Effector memory CD8-positive, alpha-beta T cell (primary cell): ENCODE measurements around the gene TMEM179B.
A peak's percentile ranks its signal among the peaks of the same experiment; 100 is the strongest.

Source experiments
- ATAC-seq: fragments of 150-1000 bp; cut with Tn5 transposase; replicated peaks from 2 replicates; pipeline ENCODE4 v1.10.0; 2021; ENCODE audit warnings: mild to moderate bottlenecking, moderate library complexity
- DNase-seq, 3 experiments: peaks; one replicate each; pipeline ENCODE4 v3.0.0; 2021
- H3K27ac Mint-ChIP-seq, 2 donors: one replicate each; pipeline ENCODE4 v1.8.0; 2022; ENCODE audit warnings: mild to moderate bottlenecking in 2 of 2, mixed read lengths in 2 of 2, moderate library complexity in 2 of 2
- H3K27me3 Mint-ChIP-seq, 2 donors: one replicate each; pipeline ENCODE4 v1.8.0; 2022; ENCODE audit warnings: mixed read lengths in 2 of 2
- H3K36me3 Mint-ChIP-seq: one replicate; pipeline ENCODE4 v1.8.0; 2022; ENCODE audit warnings: mild to moderate bottlenecking, moderate library complexity, mixed read lengths; ENCODE audit not compliant: insufficient read depth
- H3K4me1 Mint-ChIP-seq, 2 donors: one replicate each; pipeline ENCODE4 v1.8.0; 2022; ENCODE audit warnings: low read depth in 2 of 2, mixed read lengths in 2 of 2
- H3K4me3 Mint-ChIP-seq, 2 donors: one replicate each; pipeline ENCODE4 v1.8.0; 2022; ENCODE audit warnings: mild to moderate bottlenecking in 2 of 2, mixed read lengths in 2 of 2, moderate library complexity in 2 of 2
- H3K9me3 Mint-ChIP-seq, 2 donors: one replicate each; pipeline ENCODE4 v1.8.0; 2022; ENCODE audit warnings: mixed read lengths in 2 of 2

Gene TMEM179B

DNA sequence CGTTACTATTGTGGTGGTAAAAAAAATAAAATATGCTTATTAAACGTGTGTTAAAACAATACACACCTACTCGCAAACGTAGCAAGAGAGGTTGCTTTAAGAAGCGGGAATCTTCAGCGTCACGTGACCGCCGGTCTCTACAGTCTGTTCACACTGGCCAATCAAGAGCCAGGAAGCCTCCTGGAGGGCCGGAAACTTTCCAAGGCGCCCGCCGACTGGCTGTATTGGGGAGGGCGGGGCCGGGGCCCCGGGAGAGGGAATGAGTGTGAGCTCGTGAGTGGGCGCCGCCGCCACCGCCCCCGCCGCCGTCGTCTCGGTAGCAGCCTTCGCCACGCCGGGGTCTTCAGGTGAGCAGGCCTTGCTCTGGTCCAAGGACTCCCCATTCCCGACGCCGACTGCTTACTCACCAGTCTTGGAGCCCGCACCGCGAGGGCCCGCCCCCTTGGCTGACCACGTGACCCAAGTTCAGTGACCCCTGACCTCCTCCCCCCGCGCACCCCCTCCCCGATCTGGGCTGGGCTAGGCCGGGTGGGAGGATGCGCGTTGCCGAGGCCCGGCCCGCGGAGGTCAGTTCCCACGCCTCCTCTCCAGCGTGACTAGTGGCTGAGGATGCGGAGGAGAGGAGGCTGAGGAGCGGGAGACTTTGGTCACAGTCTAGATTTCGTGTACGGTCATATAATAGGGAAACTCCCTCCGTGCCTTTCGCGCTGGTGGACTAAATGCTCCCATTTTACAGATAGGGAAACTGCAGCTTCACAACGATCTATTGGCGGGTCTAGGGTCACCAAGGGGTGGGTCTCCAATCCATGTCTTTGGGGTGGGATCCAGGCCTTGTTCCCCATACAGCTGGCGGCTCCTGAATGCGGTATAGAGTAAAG lies 15.8 kb upstream of the TMEM179B start, which contains the start of gene TAF6L:
TSS of gene TAF6L (plus strand) at position 253 of the 878 bp plus-strand sequence. CDS start 4,388 bp downstream, outside the sequence.
- peak within 1 kb of the TSS; percentile 96 to 97 for H3K4me3 Mint-ChIP-seq
- ATAC-seq = peak; percentile 79
- H3K4me1 Mint-ChIP-seq = peaks cover 29 to 30% of the 10 kb centered on the region in 2 donors
- peak; percentile 83 to 88 (median 86) for DNase-seq
- H3K27ac Mint-ChIP-seq = peak within 1 kb of the TSS; percentile 95 to 98
- H3K27me3 Mint-ChIP-seq = no peaks in the 10 kb centered on the region
- H3K36me3 Mint-ChIP-seq = peaks cover 45% of the 10 kb centered on the region
- H3K9me3 Mint-ChIP-seq = no peaks in the 10 kb centered on the region

GRCh38 chr11:62774407-62774806 lies 12.8 kb upstream of the TMEM179B start:
- Mint-ChIP-seq H3K9me3 (no peaks in the 10 kb centered on the region), H3K27me3 (no peaks in the 10 kb centered on the region), H3K4me1 (peaks cover 29 to 41% of the 10 kb centered on the region in 2 donors), H3K36me3 (peaks cover 43% of the 10 kb centered on the region), H3K4me3 (no peak overlapping the region), H3K27ac (no peak overlapping the region)
- DNase-seq (no peak), ATAC-seq (no peak)

GRCh38 chr11:62775646-62776045 lies 11.6 kb upstream of the TMEM179B start:
- Mint-ChIP-seq H3K4me3 (no peak overlapping the region), H3K9me3 (no peaks in the 10 kb centered on the region), H3K27me3 (no peaks in the 10 kb centered on the region), H3K4me1 (peaks cover 21 to 30% of the 10 kb centered on the region in 2 donors), H3K27ac (peak overlapping the region in 1 of 2 donors; percentile 35), H3K36me3 (peaks cover 32% of the 10 kb centered on the region)
- ATAC-seq (no peak), DNase-seq (no peak)

DNA sequence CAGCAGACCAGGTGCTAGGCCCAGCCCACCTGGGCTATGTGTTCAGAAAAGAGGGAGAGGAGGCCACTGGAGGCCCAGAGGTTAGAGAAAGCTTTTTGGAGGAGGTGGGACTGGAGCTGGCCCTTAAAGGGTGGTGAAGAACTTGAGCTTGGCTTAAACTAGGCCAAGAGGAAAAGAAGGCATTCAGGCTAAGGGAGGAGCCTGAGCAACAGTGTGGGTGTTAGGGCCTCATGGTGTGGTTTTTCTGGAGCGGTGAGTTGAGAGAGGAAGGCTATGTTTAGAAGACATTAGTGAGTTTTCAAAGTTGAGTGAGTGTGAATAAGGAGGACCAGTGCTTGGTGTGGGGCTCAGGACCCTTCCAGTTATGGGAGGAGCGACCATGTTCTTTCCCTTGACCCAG lies 9.8 kb upstream of the TMEM179B start:
- H3K9me3 Mint-ChIP-seq = no peaks in the 10 kb centered on the region
- peaks cover 23% of the 10 kb centered on the region for H3K36me3 Mint-ChIP-seq
- peak overlapping the region in 1 of 2 donors; percentile 1 for H3K4me3 Mint-ChIP-seq
- H3K27ac Mint-ChIP-seq = peak overlapping the region in 1 of 2 donors; percentile 19
- DNase-seq = no peak
- H3K4me1 Mint-ChIP-seq = peaks cover 5 to 18% of the 10 kb centered on the region in 2 donors
- no peaks in the 10 kb centered on the region for H3K27me3 Mint-ChIP-seq
- peak; percentile 88 for ATAC-seq

GRCh38 chr11:62778441-62778840 lies 8.8 kb upstream of the TMEM179B start:
- H3K27me3 Mint-ChIP-seq = no peaks in the 10 kb centered on the region
- H3K36me3 Mint-ChIP-seq = peaks cover 23% of the 10 kb centered on the region
- no peaks in the 10 kb centered on the region for H3K9me3 Mint-ChIP-seq
- H3K27ac Mint-ChIP-seq = peak overlapping the region in 1 of 2 donors; percentile 19
- peak overlapping the region in 1 of 2 donors; percentile 1 for H3K4me3 Mint-ChIP-seq
- ATAC-seq = no peak
- peaks cover 4 to 18% of the 10 kb centered on the region in 2 donors for H3K4me1 Mint-ChIP-seq
- DNase-seq = no peak

DNA sequence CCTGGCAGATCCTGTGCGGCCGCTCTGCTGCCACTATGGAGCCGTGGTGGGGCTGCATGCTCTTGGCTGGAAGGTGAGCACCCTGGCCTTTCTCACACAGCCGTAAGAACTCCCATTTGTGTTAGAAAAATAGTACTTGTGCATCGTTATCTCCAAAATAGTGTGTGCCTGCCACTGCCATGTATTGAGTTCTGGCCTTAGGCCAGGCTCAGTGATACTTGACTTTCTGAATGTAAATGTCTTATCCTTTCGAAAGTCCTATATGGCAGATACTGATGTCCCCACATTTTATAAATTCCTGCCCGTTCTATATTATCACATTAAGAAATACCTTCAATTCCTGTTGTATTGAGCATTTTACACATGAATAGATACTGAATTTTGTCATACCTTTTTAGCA lies 4.4 kb upstream of the TMEM179B start:
- Mint-ChIP-seq H3K9me3 (no peaks in the 10 kb centered on the region), H3K36me3 (peaks cover 21% of the 10 kb centered on the region), H3K27ac (peak overlapping the region in 1 of 2 donors; percentile 23), H3K4me3 (no peak overlapping the region), H3K4me1 (peaks cover 10 to 12% of the 10 kb centered on the region in 2 donors), H3K27me3 (no peaks in the 10 kb centered on the region)
- ATAC-seq = no peak
- DNase-seq = no peak

DNA sequence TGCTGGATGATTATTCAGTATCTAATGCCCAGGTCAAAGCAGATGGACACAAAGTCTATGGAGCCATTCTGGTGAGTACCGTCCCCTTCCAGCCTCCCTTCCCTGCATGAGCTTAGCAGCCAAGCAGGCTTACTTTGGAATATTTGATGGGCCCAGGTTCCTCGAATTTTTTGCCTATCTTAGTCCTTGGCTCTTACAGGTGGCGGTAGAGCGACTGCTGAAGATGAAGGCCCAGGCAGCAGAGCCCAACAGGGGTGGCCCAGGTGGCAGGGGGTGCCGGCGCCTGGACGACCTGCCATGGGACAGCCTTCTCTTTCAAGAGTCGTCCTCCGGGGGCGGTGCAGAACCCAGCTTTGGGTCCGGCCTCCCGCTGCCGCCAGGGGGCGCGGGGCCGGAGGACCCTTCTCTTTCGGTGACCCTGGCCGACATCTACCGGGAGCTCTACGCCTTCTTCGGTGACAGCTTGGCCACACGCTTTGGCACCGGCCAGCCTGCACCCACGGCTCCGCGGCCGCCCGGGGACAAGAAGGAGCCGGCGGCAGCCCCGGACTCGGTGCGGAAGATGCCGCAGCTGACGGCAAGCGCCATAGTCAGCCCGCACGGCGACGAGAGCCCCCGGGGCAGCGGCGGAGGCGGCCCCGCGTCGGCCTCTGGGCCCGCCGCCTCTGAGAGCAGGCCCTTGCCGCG lies 741 bp upstream of the TMEM179B start:
- DNase-seq = peak; percentile 79 to 83 (median 83)
- ATAC-seq = peak; percentile 68
- Mint-ChIP-seq H3K36me3 (peaks cover 38% of the 10 kb centered on the region), H3K4me3 (peak overlapping the region; percentile 95), H3K27me3 (no peaks in the 10 kb centered on the region), H3K4me1 (peaks cover 25 to 36% of the 10 kb centered on the region in 2 donors), H3K27ac (peak overlapping the region; percentile 91 to 93), H3K9me3 (no peaks in the 10 kb centered on the region)

GRCh38 chr11:62788991-62789390 lies 1.8 kb downstream of the TMEM179B start:
- Mint-ChIP-seq H3K27me3 (no peaks in the 10 kb centered on the region), H3K4me3 (peak overlapping the region; percentile 95), H3K9me3 (no peaks in the 10 kb centered on the region), H3K36me3 (peaks cover 63% of the 10 kb centered on the region), H3K27ac (peak overlapping the region; percentile 27 to 89), H3K4me1 (peaks cover 34 to 42% of the 10 kb centered on the region in 2 donors)
- ATAC-seq (no peak), DNase-seq (no peak)

- Mint-ChIP-seq H3K36me3 (peaks cover 69% of the 10 kb centered on the region), H3K27ac (peak overlapping the region in 1 of 2 donors; percentile 89), H3K9me3 (no peaks in the 10 kb centered on the region), H3K27me3 (no peaks in the 10 kb centered on the region), H3K4me3 (peak overlapping the region; percentile 95), H3K4me1 (peaks cover 34 to 42% of the 10 kb centered on the region in 2 donors)
- no peak for ATAC-seq
- DNase-seq = no peak
Measured at GRCh38 chr11:62789576-62789975, 2.4 kb downstream of the TMEM179B start.

DNA sequence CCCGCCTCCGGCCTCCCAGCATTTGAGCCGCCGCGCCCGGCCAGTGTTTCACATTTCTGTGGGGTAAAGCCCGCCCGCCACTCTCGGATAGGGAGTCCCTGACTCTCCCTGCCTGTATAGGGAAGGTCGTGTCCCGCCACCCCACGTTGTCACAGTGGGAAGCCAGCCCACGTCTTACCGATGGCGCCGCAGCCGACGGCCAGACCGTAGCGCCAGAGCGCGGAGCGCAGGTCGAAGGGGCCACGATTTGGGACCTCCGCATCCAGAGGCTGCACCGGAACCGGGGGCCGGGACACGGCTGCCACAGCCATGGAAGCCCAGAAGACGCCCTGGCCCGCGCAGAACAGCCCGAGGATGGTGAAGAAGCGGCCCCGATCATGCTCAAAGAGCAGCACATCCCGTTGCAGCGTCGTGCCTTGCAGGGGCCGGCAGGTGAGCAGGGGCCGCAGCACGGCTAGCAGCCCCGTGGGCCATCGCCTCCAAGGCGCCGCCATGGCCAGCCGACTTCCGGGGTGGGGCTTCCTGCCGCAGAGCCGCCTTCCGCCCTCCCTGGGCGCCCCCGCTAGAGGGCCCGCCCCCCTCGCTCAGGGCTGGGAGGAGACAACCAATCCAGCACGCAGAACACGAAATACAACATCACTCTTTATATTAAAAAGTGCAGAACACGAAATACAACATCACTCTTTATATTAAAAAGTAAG lies 4.4 kb downstream of the TMEM179B start, which contains the start of gene TMEM223:
TSS of gene TMEM223 (minus strand) at position 506 of the 701 bp plus-strand sequence. CDS start at position 494, 12 bp downstream.
- Mint-ChIP-seq H3K36me3 (peaks cover 82% of the 10 kb centered on the region), H3K4me1 (peaks cover 32 to 38% of the 10 kb centered on the region in 2 donors), H3K9me3 (no peaks in the 10 kb centered on the region), H3K4me3 (peak within 1 kb of the TSS; percentile 91 to 95), H3K27me3 (no peaks in the 10 kb centered on the region), H3K27ac (peak within 1 kb of the TSS; percentile 89 to 91)
- ATAC-seq (peak; percentile 71), DNase-seq (peak; percentile 86 to 88 (median 88))

GRCh38 chr11:62792202-62792575 lies 5.0 kb downstream of the TMEM179B start:
- ATAC-seq (no peak), DNase-seq (no peak)
- peak overlapping the region; percentile 89 to 91 for H3K27ac Mint-ChIP-seq
- H3K4me1 Mint-ChIP-seq = peaks cover 32 to 38% of the 10 kb centered on the region in 2 donors
- peaks cover 84% of the 10 kb centered on the region for H3K36me3 Mint-ChIP-seq
- no peaks in the 10 kb centered on the region for H3K27me3 Mint-ChIP-seq
- H3K4me3 Mint-ChIP-seq = peak overlapping the region; percentile 91 to 95
- H3K9me3 Mint-ChIP-seq = no peaks in the 10 kb centered on the region

DNA sequence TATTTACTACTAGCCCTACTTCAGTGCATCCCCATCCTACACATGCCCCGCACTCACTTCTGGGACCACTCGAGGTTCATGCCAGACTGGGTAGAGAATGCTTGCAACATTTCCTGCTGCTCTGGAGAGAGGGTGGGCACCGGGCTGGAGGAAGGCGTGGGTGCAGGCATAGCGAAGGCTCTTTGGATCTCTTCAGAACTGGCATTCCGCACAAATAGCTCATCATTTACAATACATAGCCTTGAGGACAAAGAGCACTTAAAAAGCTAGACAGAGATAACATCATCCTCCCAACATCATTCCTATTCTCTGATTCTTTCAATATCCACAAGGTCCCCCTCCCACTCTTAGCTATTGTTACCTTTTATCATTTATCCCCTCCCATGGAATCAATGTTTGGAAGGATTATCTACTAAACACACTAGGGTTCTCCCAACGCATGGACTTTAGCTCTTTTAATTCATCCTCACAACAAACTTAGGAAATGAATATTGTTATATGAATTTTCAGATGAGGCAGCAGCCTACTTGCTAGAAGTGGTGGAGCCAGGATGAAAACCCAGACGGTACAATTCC lies 7.1 kb downstream of the TMEM179B start:
- no peak for ATAC-seq
- no peaks in the 10 kb centered on the region for H3K27me3 Mint-ChIP-seq
- no peak overlapping the region for H3K4me3 Mint-ChIP-seq
- H3K27ac Mint-ChIP-seq = peak overlapping the region in 1 of 2 donors; percentile 60
- no peaks in the 10 kb centered on the region for H3K9me3 Mint-ChIP-seq
- peaks cover 93% of the 10 kb centered on the region for H3K36me3 Mint-ChIP-seq
- peaks cover 25% of the 10 kb centered on the region in 2 donors for H3K4me1 Mint-ChIP-seq
- DNase-seq = no peak
